ENCODE results near the gene GCH1.

- TF ChIP-seq GATA2 (IDR thresholded peaks at IDR 0.05; ENCODE audit: low read depth, low read length) (no peak), GATA3 (IDR thresholded peaks at IDR 0.05; ENCODE audit: low read depth, low read length) (no peak)
Observed at GRCh38 chr14:54803396-54803795, 99.2 kb downstream of the GCH1 start.
